GM18951 (cell line): ENCODE measurements around the gene RXRA.

Source experiments
- POLR2A ChIP-seq: IDR thresholded peaks from 4 replicates; pipeline ENCODE4 v1.6.1; 2011; ENCODE audit warnings: mild to moderate bottlenecking; ENCODE audit not compliant: insufficient read length, insufficient read depth; ENCODE audit errors: extremely low read depth
- in situ Hi-C: fragments of 300-500 bp; cut with MboI; formaldehyde crosslinking; loops from one replicate; pipeline ENCODE4 v1.12.0; 2022; ENCODE audit warnings: low sequenced_read_pairs, mixed read lengths, inconsistent platforms; ENCODE audit not compliant: unreplicated experiment

The RXRA gene

GRCh38 chr9:134385915-134386314, 59.7 kb downstream of the RXRA start:
- no peak for TF ChIP-seq POLR2A
- in situ Hi-C loops, result no loop called here

- in situ Hi-C loops, result no loop called here
- no peak for TF ChIP-seq POLR2A
Observed at GRCh38 chr9:134386951-134387831, 60.9 kb downstream of the RXRA start.

GRCh38 chr9:134388289-134388808, 62.1 kb downstream of the RXRA start:
- in situ Hi-C loops, result no loop called here
- TF ChIP-seq POLR2A, result no peak

GRCh38 chr9:134388976-134389375, 62.7 kb downstream of the RXRA start:
- in situ Hi-C loops, result no loop called here
- no peak for TF ChIP-seq POLR2A

GRCh38 chr9:134389642-134390041, 63.4 kb downstream of the RXRA start:
- in situ Hi-C loops, result no loop called here
- TF ChIP-seq POLR2A, result no peak

- in situ Hi-C loops, result no loop called here
- TF ChIP-seq POLR2A, result peak; percentile 25
Observed at GRCh38 chr9:134390537-134390936, 64.3 kb downstream of the RXRA start.

- TF ChIP-seq POLR2A, result no peak
- in situ Hi-C loops, result no loop called here
Observed at GRCh38 chr9:134390947-134391318, 64.7 kb downstream of the RXRA start.

- in situ Hi-C loops, result no loop called here
Observed at GRCh38 chr9:134391319-134392231, 65.3 kb downstream of the RXRA start.

GRCh38 chr9:134392900-134393299, 66.6 kb downstream of the RXRA start:
- no peak for TF ChIP-seq POLR2A
- in situ Hi-C loops, result no loop called here

More at GRCh38 chr9:134391319-134392231, 65.3 kb downstream of the RXRA start:
- peak; percentile 76 for TF ChIP-seq POLR2A

- TF ChIP-seq POLR2A, result peak; percentile 24
- in situ Hi-C loops, result no loop called here
Observed at GRCh38 chr9:134393582-134394280, 67.5 kb downstream of the RXRA start.

GRCh38 chr9:134395002-134395517, 68.8 kb downstream of the RXRA start:
- no peak for TF ChIP-seq POLR2A
- in situ Hi-C loops, result no loop called here

GRCh38 chr9:134395737-134396257, 69.5 kb downstream of the RXRA start:
- in situ Hi-C loops, result no loop called here

More at GRCh38 chr9:134395737-134396257, 69.5 kb downstream of the RXRA start:
- no peak for TF ChIP-seq POLR2A
